Hepatic stellate cell (primary cell): Measurements from ENCODE around the gene HDAC3.
"Not testable (repeated sequence)": the region's sequence is repeated elsewhere in the genome, so short reads cannot be mapped to it uniquely, and the experiment has no call there.

Source experiments
- DNase-seq: peaks from one replicate; pipeline ENCODE4 v3.0.0; 2011; ENCODE audit warnings: low spot score

The HDAC3 gene

GRCh38 chr5:141634720-141635119, 1.9 kb downstream of the HDAC3 start:
- DNase-seq, result no peak

- no peak for DNase-seq
Observed at GRCh38 chr5:141633871-141634561, 2.6 kb downstream of the HDAC3 start.

DNA sequence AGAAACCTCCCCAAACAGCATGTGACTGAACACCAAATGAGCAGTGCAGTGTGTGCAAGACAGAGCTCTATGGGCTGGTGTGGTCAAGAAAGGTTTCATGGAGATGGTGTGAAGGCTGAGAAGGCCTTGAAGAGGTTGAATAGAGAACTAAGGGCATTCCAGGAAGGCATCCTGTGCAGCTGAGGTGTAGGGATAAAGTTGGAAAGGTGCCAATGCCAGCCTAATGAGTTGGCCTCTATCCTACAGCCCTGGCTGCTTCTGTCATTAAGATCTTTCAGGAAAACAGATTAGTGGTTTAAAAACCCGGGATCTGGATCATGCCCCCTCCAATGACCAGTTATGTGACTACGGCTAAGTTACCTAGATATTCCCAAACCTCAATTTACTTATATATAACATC, 4.0 kb downstream of the HDAC3 start:
- DNase-seq, result no peak

DNA sequence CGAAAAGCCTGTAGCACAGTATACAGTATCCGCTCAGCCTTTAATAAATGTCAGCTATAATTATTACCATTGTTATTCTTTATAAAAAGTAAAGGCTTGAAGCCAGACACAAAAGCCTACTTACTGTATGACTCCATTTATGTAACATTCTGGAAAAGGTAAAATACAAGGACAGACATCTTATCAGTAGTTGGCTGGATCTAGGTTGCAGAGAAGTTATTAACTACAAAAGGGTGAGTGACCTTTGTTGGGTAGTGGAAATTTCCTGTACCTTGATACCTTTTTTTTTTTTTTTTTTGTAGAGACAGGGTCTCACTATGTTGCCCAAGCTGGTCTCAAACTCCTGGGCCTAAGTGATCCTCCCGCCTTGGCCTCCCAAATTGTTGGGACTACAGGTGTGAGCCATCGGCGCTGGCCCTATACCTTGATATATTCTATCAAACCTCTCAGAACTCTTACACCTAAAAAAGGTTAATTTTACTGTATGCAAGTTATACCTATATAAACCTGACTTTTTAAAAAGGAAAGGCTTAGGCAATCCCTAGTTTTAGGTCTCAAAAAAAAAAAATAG, 6.0 kb downstream of the HDAC3 start:
- no peak for DNase-seq

DNA sequence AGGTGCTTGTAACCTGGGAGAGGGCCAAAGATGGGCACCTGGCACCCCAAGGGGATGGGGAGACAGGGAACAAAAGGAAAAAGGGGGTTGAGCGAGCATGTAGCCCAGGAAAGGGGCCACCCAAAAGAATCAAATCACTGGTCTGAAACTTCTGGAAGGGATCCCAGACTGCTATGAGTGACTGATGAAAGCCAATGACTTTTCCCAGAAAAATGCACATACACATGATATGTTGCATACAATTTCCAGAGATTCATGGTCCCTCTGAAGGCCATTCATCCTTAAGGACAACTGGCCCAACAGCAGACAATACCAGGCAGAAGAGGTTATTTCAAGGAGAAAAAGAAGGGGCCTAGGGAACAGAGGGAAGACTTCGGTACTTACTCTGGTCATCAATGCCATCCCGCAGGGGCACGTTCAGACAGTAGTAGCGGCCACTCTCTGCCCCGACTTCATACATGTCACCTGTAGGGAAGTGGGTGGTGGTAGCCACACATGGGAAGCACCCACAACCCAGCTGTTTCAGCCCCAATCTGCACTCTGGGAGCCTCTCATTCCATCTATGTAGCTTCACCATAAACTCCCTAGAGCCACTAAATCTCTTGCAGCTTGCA, 8.4 kb downstream of the HDAC3 start:
- no peak for DNase-seq

DNA sequence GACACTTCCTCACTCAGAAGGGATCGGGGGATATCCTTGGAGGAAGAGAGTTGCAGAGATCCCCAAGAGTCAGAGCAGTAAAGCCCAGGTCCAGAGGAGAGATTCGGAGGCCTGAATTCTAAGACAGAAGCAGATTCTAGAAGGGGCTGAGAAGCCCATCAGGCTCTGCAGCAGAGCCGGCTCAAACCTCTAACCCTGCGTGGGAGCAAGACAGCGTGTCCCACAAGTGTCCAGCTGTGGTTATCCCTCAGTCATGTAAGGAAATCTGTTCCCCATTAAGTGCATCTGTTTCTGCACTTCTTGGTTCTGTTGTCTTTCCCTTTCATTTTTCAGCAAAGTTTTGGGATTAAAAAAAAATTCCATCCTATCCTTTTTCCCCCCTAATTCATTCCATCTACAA, 13.0 kb downstream of the HDAC3 start:
- no peak for DNase-seq

- no peak for DNase-seq
Observed at GRCh38 chr5:141623186-141623585, 13.5 kb downstream of the HDAC3 start.

DNA sequence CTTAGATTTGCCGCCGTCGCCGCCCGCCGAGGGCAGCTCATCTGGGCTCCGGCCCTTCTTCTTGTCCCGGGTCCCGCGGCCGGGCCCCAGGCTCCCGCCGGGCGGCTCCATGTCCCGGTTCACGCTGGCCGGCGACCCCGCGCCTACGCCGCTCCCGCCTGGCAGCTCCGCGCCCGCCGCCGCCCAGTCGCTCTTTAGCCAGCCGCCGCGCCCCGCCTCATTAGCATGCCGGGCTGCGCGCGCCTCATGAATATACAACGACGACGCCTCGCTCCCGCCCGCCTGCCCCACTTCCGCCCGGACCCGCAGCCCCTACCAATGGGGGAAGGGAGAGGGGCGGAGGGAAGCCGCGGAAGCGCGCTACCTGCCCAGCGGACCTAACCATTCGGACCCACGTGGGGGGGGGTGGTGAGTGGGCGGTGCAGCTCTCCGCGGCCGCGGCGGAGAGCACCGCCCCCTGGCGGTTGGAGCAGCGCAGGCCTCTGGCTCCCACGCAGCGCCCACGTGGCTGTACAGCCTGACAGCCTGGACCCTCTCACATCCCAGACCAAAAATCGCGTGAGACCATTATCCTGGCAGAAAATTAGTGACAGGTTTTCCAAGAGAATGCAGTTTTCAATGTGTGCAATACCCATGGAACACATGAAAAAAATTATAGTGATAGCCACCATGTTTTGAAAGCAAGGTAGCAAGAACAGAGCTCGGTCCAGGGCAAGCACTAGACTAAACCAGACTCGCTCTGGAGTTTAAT, 17.7 kb downstream of the HDAC3 start, which contains the start of gene DIAPH1:
Gene DIAPH1 (minus strand): TSS at position 197 of the 751 bp plus-strand sequence. CDS start 86 bp downstream, at position 111.
- DNase-seq, result peak; percentile 88

DNA sequence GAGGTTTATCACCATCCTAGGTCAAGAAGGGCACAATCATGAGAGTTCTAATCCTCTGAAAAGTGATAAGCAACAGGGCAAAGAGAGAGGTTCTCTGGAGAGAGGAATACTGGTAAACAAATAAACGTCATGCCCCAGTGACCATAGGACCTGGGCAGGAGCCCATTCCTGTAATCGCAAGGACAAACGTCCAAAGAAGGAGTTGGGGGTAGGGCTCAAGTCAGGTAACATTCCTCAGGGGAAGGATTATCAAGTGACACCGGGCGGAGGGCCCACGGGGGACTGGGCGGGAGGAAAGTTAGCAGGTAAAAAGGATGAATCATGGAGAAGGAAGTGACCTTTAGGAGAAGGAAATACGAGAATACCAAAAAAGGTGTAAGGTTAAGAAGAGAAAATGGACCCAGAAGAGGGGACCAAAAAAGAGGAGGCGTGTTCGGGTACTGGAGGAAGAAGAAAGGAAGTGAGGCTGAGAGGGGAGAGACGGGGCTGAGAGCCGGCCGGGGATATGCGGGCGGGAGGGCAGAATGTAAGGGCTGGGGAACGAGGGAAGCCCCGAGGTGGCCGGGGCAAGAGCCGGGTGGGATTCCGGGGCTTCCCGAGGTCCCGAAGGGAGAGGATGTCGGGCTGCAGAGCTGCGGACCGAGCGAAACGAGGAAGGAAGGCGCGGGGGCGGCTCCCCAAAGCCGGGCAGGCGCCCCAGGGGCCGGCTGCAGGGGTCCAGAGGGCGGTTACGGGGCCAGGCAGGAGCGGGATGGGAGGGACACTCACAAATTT, 18.4 kb downstream of the HDAC3 start:
- DNase-seq, result no peak

GRCh38 chr5:141617682-141618029, 19.0 kb downstream of the HDAC3 start:
- no peak for DNase-seq

GRCh38 chr5:141617128-141617527, 19.5 kb downstream of the HDAC3 start:
- no peak for DNase-seq

- DNase-seq, result no peak
Observed at GRCh38 chr5:141615991-141616720, 20.5 kb downstream of the HDAC3 start.

DNA sequence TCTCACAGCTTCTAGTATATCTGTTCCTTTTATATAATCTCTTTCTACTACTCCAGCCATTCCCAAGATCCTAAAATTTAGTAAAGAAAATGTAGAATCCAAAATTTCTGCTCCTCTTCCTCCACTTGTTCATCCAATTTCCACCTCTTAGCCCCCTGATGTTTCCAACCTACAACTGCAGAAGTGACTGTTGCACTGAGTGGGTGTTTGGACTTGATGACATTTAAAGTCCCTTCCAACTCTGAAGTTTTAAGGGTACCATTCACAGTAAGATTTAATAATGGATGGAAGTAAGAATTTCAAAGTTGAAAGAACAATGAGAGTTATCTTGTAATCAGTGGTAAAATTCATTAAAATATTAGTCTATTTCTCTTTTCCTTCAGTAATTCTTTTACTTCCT, 23.3 kb downstream of the HDAC3 start:
- DNase-seq, result no peak

DNA sequence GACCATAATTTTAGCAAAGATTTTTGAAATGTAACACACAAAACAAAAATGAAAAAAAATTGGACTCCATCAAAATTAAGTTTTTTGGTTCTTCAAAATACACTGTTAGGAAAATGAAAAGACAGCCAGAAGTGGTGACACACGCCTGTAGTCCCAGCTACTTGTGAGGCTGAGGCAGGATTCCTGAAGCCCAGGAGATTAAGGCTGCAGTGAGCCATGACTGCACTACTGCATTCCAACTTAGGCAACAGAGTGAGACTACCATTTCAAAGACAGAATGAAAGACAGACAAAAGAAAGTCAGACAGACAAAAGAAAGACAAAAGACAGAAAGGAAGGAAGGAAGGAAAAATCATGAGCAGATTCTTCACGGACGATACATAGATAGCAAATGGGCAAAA, 25.4 kb downstream of the HDAC3 start:
- no peak for DNase-seq

GRCh38 chr5:141609921-141610320, 26.7 kb downstream of the HDAC3 start:
- DNase-seq, result not testable (repeated sequence)

DNA sequence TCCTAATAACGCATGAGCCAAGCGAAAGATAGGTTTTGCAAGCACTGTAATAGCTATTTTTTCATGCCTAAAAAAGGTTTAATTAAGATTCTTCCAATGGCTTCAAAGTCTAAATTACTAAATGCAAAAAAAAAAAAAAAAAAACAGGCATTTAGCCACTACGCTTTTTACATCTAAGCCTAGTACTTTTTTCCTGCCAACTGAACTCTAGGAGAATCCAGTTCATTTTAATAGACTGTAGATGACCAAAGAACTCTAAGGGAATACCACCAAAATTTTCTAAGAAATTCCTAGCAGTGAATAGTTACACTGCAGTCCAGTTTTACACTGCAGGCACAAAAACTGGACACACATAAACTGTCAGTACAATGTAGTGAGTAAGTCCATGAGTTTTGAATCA, 27.6 kb downstream of the HDAC3 start:
- no peak for DNase-seq

DNA sequence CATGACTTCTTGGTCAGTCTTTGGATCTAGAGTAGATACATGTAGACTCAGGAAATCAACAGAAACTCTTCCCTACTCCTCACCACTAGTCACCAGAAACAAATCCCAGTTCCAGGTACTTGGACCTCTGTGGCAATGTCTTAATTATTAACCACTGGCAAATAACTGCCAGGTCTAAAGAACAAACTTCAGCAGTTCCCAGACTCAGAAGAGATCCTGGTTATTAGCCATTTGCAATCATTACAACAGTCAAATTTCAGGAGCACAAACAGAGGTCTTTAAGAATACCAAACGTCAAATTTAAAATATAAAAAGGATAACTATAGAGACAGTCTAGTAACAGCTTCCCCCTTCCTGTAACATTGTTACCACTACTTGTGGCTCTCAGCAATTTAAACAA, 28.1 kb downstream of the HDAC3 start:
- DNase-seq, result no peak

DNA sequence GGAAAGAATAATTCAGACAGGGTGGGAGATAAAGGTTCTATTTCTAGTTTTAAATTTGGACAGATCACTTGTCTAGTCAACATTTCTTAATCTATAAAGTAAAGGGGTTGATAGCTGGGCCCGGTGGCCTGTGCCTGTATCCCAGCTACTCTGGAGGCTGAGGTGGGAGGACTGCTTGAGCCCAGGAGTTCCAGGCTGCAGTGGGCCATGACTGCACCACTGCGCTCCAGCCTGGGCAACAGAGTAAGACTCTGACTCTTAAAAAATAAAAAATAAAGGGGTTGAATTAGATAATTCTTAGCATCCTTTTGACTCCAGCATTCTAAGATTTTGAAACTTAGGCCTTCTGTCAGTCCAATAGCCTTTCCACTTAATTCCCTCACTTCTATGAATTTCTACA, 28.6 kb downstream of the HDAC3 start:
- no peak for DNase-seq

GRCh38 chr5:141605523-141606277, 30.9 kb downstream of the HDAC3 start:
- peak; percentile 47 for DNase-seq

DNA sequence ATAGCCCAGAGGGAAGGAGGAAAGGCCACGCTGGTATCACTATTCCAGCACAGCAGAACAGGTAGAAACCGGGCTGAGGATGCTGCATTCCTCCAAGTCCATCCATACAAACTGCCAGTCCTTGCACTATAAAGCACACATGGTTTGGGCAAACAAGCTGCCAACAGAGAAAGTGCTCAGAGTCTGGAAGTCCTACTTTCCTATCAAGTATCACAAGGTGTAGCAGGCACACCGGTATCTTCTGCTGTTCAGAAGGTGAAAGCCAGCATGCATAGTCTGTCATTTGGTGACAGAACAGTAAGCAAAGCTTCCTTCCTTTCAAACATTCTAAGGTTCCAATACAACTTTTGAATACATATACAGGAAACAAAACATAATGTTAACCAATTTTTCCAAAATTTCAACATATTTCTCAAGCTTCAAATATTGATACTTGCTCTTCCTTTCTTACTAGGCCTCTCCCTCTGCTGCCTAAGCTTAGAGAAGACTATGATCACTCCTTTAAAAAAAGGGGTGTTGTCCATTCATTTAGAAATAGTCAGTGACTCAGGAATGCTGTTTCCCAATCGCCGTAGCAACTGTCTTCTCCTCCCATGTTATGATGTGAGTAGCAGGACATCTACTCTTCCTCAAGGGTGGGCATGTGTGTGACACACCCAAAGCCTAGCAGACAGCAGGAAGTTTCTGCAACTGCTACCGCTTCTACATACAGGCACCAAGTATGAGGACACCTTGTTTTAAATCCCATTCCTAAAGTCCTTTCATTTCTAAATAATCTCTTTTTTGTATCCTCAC, 32.5 kb downstream of the HDAC3 start:
- peak; percentile 83 for DNase-seq
